GM12878 (cell line): ENCODE results near the gene LRRC56. TPM values are rescaled to one million over a fixed set of nuclear protein-coding genes. Genes with fewer than 3 reads are reported as not detected.

Experiments
- ATF3 ChIP-seq: IDR thresholded peaks from 2 replicates; pipeline ENCODE4 v1.6.1; 2011; ENCODE audit warnings: low read depth, mild to moderate bottlenecking, low read length, moderate library complexity, borderline replicate concordance; ENCODE audit errors: extremely low read depth
- BHLHE40 ChIP-seq, 2 experiments: fragments of 450-650 bp in 1 of 2; IDR thresholded peaks; 2 replicates each; pipeline ENCODE4 v1.6.1; 2011 to 2017; ENCODE audit warnings: low read depth in 2 of 2, borderline replicate concordance in 1 of 2, improper control_type of control experiment in 1 of 2, low read length in 1 of 2, mild to moderate bottlenecking in 1 of 2
- CEBPB ChIP-seq, 2 experiments: fragments of 150-350 bp in 1 of 2; IDR thresholded peaks; 2 replicates each; pipeline ENCODE4 v1.6.1; 2012 to 2014; ENCODE audit warnings: low read depth in 2 of 2, low read length in 2 of 2, borderline replicate concordance in 1 of 2, inconsistent platforms in 1 of 2
- CTCF ChIP-seq, 3 experiments: IDR thresholded peaks in 2 of 3; conservative IDR thresholded peaks in 1 of 3; 2 replicates each; pipeline ENCODE4 v1.5.1; 2011; ENCODE audit warnings: low read depth in 3 of 3, low read length in 3 of 3, mild to moderate bottlenecking in 3 of 3, control low read depth in 2 of 3, moderate library complexity in 2 of 3, inconsistent platforms in 1 of 3, mixed read lengths in 1 of 3; ENCODE audit not compliant: control insufficient read depth in 2 of 3, insufficient read depth in 1 of 3; ENCODE audit errors: extremely low read depth in 1 of 3
- MYC ChIP-seq: IDR thresholded peaks from 2 replicates; pipeline ENCODE4 v1.6.1; 2011; ENCODE audit warnings: mild to moderate bottlenecking, low read length, moderate library complexity, inconsistent platforms; ENCODE audit not compliant: insufficient read depth, insufficient replicate concordance, insufficient read length, severe bottlenecking
- RAD21 ChIP-seq: IDR thresholded peaks from 2 replicates; pipeline ENCODE4 v1.6.1; 2011; ENCODE audit warnings: mild to moderate bottlenecking, low read depth, low read length, moderate library complexity; ENCODE audit not compliant: insufficient read depth
- RBBP5 ChIP-seq: fragments of 200-600 bp; sonication (generic); conservative IDR thresholded peaks from 2 replicates; pipeline ENCODE4 v1.6.1; 2016
- SIN3A ChIP-seq: IDR thresholded peaks from 2 replicates; pipeline ENCODE4 v1.6.1; 2012; ENCODE audit warnings: low read depth, low read length, improper control_type of control experiment
- SMC3 ChIP-seq: IDR thresholded peaks from 2 replicates; pipeline ENCODE4 v1.6.1; 2011; ENCODE audit warnings: low read length, improper control_type of control experiment, borderline replicate concordance
- TCF12 ChIP-seq: IDR thresholded peaks from 2 replicates; pipeline ENCODE4 v1.6.1; 2011; ENCODE audit warnings: low read depth, mild to moderate bottlenecking, low read length
- USF2 ChIP-seq: IDR thresholded peaks from 2 replicates; pipeline ENCODE4 v1.6.1; 2011; ENCODE audit warnings: low read depth, low read length, improper control_type of control experiment, borderline replicate concordance
- YBX1 ChIP-seq: fragments of 450-650 bp; IDR thresholded peaks from 2 replicates; pipeline ENCODE4 v1.6.1; 2016; ENCODE audit warnings: antibody characterized with exemption
- polyA plus RNA-seq, 11 experiments: library from polyadenylated mRNA; depleted of rRNA in 4 of 11; unstranded in 6 of 11; stranded (reverse) in 5 of 11; fragments of >200 nt; fragmentation: Nextera tagmentation in 4 of 11; fragmentation: Illumina TruSeq in 1 of 11; extraction: Ambion mirVana in 4 of 11; extraction: Trizol in 1 of 11; gene quantifications; 1 replicate in 1 of 11; 2 replicates in 10 of 11; pipeline versions ENCODE4 v1.2.1 to v1.2.3, GENCODE V29; 2011 to 2016; ENCODE audit warnings: inconsistent platforms in 2 of 11, missing spikeins in 2 of 11, low read depth in 1 of 11
- total RNA-seq, 4 experiments: library from RNA; depleted of rRNA in 3 of 4; stranded (reverse); fragments of >200 nt in 3 of 4; fragmentation: Illumina TruSeq in 1 of 4; extraction: Trizol in 1 of 4; gene quantifications; 2 replicates each; pipeline versions ENCODE4 v1.2.1 to v1.2.3, GENCODE V29; 2013 to 2021

Gene LRRC56
- total and polyA plus RNA-seq, 10 of the 15 experiments (the other 5 are each of a cell fraction or from before 2014, with no cell fraction given) = 0.02 to 1.9 (median 0.75) TPM; not detected in 1

GRCh38 chr11:554428-555226, 17.3 kb downstream of the LRRC56 start (continued):
- TF ChIP-seq BHLHE40 (IDR thresholded peaks at IDR 0.05; ENCODE audit: borderline replicate concordance in 1 of 2, low read depth in 2 of 2, low read length in 1 of 2) (peak; percentile 32 to 49; a peak in 2 of 4 replicates), MYC (no peak), RAD21 (peak; percentile 77), RBBP5 (no peak), ATF3 (no peak), YBX1 (no peak), SMC3 (peak; percentile 51; the same call in 1 of the 2 replicates), USF2 (no peak), CTCF (IDR thresholded peaks at IDR 0.05 in 2 of 3, conservative IDR thresholded peaks at IDR 0.05 in 1 of 3; ENCODE audit: control insufficient read depth in 2 of 3, extremely low read depth in 1 of 3, insufficient read depth in 1 of 3, low read depth in 3 of 3, low read length in 3 of 3) (peak; percentile 48 to 79 (median 74)), CEBPB (IDR thresholded peaks at IDR 0.05; ENCODE audit: borderline replicate concordance in 1 of 2, low read depth in 2 of 2, low read length in 2 of 2) (no peak), TCF12 (peak; percentile 71; the same call in 1 of the 2 replicates), SIN3A (no peak)
- TF ChIP-seq, all 136 proteins: peak for 14
